Vagina (tissue), 2 donors: ENCODE results near the gene GIMAP5. TPM values are rescaled to one million over a fixed set of nuclear protein-coding genes. Genes with fewer than 3 reads are reported as not detected.

Experiments used
- DNase-seq, 2 donors: peaks; one replicate each; pipeline ENCODE4 v3.0.0-alpha.2; 2017; ENCODE audit errors: extremely low spot score in 2 of 2
- H3K27ac ChIP-seq: fragments of 200-600 bp; sonication (generic); one replicate; pipeline ENCODE4 v1.5.1; 2019
- H3K27me3 ChIP-seq: fragments of 200-600 bp; sonication (generic); one replicate; pipeline ENCODE4 v1.5.1; 2019
- H3K36me3 ChIP-seq, 2 donors: fragments of 200-600 bp; sonication (generic); one replicate each; pipeline ENCODE4 v1.5.1; 2017 to 2019
- H3K4me1 ChIP-seq: fragments of 200-600 bp; sonication (generic); one replicate; pipeline ENCODE4 v1.5.1; 2019
- H3K4me3 ChIP-seq, 2 donors: fragments of 200-600 bp; sonication (generic); 1 replicate in 1 of 2; 2 replicates in 1 of 2; pipeline ENCODE4 v1.5.1; 2016 to 2019
- H3K9me3 ChIP-seq: fragments of 200-600 bp; sonication (generic); one replicate; pipeline ENCODE4 v1.5.1; 2019
- CTCF ChIP-seq, 3 experiments: fragments of 450-650 bp in 2 of 3; fragments of 200-600 bp in 1 of 3; sonication (generic) in 1 of 3; IDR thresholded peaks; one replicate each; pipeline ENCODE4 v1.5.1; 2017 to 2019; ENCODE audit warnings: antibody characterized with exemption in 3 of 3, mild to moderate bottlenecking in 2 of 3, moderate library complexity in 2 of 3
- POLR2A ChIP-seq, 2 donors: fragments of 450-650 bp; IDR thresholded peaks; one replicate each; pipeline ENCODE4 v1.6.1; 2017; ENCODE audit warnings: antibody characterized with exemption in 2 of 2, mild to moderate bottlenecking in 2 of 2, moderate library complexity in 2 of 2
- POLR2AphosphoS5 ChIP-seq, 2 donors: sonication (generic); formaldehyde crosslinking; IDR thresholded peaks; one replicate each; pipeline ENCODE4 v1.9.0; 2017; ENCODE audit warnings: antibody characterized with exemption in 2 of 2, mild to moderate bottlenecking in 2 of 2, low read depth in 1 of 2; ENCODE audit not compliant: insufficient read depth in 1 of 2
- intact Hi-C: fragments of 100-400 bp; cut with DNase I; formaldehyde crosslinking; loops from one replicate; pipeline ENCODE4 v1.15.1; 2023
- total RNA-seq: library from RNA; depleted of rRNA; stranded (reverse); fragments of >200 nt; gene quantifications from one replicate; pipeline ENCODE4 v1.2.3, GENCODE V29; 2016

GIMAP5 gene
- total RNA-seq, 1 donor from 2014 or later: 24.1 TPM

DNA sequence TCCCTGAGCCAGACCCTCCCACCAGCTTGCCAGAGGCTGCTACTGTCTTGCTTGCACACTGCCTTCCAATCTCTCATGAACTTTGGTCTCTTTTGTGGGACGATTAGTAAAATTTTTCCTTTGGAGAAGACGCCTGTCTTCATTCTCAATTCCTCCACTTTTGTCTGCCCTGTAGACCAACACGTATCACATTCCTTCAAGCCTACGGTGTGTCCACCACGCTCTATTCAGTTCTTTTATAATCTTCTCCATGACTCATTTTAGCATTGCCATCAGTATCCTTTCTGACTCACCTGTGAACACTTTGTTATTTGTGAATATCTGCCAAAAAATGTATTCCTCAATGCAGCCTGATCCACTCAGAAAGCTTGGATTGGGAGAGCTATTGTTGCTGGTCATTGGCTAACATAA, 1.4 kb downstream of the GIMAP5 start:
- Histone ChIP-seq H3K4me3 (peak overlapping the region; percentile 42 to 45), H3K9me3 (no peaks in the 10 kb centered on the region), H3K27me3 (no peaks in the 10 kb centered on the region), H3K4me1 (no peaks in the 10 kb centered on the region), H3K27ac (peak overlapping the region; percentile 72), H3K36me3 (no peaks in the 10 kb centered on the region)
- intact Hi-C loops: no loop called here
- no peak for DNase-seq
- TF ChIP-seq POLR2AphosphoS5 (IDR thresholded peaks at IDR 0.05; ENCODE audit: insufficient read depth in 1 of 2, low read depth in 1 of 2) (no peak), POLR2A (IDR thresholded peaks at IDR 0.05) (no peak), CTCF (IDR thresholded peaks at IDR 0.05) (no peak)

DNA sequence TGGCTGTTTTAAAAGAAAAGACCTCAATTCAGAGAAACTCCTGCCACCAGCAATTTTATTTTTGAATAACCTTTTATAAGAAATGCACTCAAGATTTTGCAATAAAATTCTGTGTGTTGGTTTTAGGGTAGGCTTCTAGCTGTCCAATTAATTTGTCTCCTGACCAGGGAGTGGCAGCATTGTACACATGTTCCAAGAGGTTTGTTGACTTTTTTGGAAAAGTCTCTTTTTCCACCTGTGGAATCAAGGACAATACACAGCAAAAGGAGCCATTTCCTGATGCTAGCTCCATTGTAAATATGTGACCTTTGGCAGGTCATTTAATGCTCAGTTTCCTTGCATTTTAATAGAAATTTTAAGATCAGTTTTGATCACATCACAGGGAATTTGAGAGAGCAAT, 1.8 kb downstream of the GIMAP5 start:
- H3K9me3 ChIP-seq: no peaks in the 10 kb centered on the region
- intact Hi-C loops: no loop called here
- peak overlapping the region; percentile 8 to 42 for H3K4me3 ChIP-seq
- H3K36me3 ChIP-seq: no peaks in the 10 kb centered on the region
- H3K27me3 ChIP-seq: no peaks in the 10 kb centered on the region
- DNase-seq: no peak
- peak overlapping the region; percentile 72 for H3K27ac ChIP-seq
- H3K4me1 ChIP-seq: no peaks in the 10 kb centered on the region
- TF ChIP-seq POLR2AphosphoS5 (IDR thresholded peaks at IDR 0.05; ENCODE audit: insufficient read depth in 1 of 2, low read depth in 1 of 2): no peak
- TF ChIP-seq POLR2A (IDR thresholded peaks at IDR 0.05): no peak
- TF ChIP-seq CTCF (IDR thresholded peaks at IDR 0.05): no peak

- TF ChIP-seq POLR2A (IDR thresholded peaks at IDR 0.05): no peak
- no peak for TF ChIP-seq CTCF (IDR thresholded peaks at IDR 0.05)
- no peak for TF ChIP-seq POLR2AphosphoS5 (IDR thresholded peaks at IDR 0.05; ENCODE audit: insufficient read depth in 1 of 2, low read depth in 1 of 2)
- no peaks in the 10 kb centered on the region for H3K27me3 ChIP-seq
- no peaks in the 10 kb centered on the region for H3K9me3 ChIP-seq
- H3K27ac ChIP-seq: no peak overlapping the region
- intact Hi-C loops: no loop called here
- peak in 1 of 2 donors; percentile 75 for DNase-seq
- H3K36me3 ChIP-seq: no peaks in the 10 kb centered on the region
- H3K4me3 ChIP-seq: peak overlapping the region in 1 of 2 donors; percentile 42
- no peaks in the 10 kb centered on the region for H3K4me1 ChIP-seq
Measured at GRCh38 chr7:150740053-150740452, 2.8 kb downstream of the GIMAP5 start.

DNA sequence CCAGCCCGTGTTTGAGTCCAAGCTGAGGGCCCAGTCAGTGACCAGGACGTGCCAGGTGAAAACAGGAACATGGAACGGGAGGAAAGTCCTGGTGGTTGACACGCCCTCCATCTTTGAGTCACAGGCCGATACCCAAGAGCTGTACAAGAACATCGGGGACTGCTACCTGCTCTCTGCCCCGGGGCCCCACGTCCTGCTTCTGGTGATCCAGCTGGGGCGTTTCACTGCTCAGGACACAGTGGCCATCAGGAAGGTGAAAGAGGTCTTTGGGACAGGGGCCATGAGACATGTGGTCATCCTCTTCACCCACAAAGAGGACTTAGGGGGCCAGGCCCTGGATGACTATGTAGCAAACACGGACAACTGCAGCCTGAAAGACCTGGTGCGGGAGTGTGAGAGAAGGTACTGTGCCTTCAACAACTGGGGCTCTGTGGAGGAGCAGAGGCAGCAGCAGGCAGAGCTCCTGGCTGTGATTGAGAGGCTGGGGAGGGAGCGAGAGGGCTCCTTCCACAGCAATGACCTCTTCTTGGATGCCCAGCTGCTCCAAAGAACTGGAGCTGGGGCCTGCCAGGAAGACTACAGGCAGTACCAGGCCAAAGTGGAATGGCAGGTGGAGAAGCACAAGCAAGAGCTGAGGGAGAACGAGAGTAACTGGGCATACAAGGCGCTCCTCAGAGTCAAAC, 5.2 kb downstream of the GIMAP5 start:
- no peak overlapping the region for H3K4me3 ChIP-seq
- no peaks in the 10 kb centered on the region for H3K27me3 ChIP-seq
- intact Hi-C loops: no loop called here
- H3K36me3 ChIP-seq: no peaks in the 10 kb centered on the region
- no peaks in the 10 kb centered on the region for H3K4me1 ChIP-seq
- H3K9me3 ChIP-seq: no peaks in the 10 kb centered on the region
- TF ChIP-seq POLR2AphosphoS5 (IDR thresholded peaks at IDR 0.05; ENCODE audit: insufficient read depth in 1 of 2, low read depth in 1 of 2): no peak
- TF ChIP-seq CTCF (IDR thresholded peaks at IDR 0.05): no peak
- TF ChIP-seq POLR2A (IDR thresholded peaks at IDR 0.05): no peak
- peak overlapping the region; percentile 29 for H3K27ac ChIP-seq
- peak in 1 of 2 donors; percentile 70 for DNase-seq

DNA sequence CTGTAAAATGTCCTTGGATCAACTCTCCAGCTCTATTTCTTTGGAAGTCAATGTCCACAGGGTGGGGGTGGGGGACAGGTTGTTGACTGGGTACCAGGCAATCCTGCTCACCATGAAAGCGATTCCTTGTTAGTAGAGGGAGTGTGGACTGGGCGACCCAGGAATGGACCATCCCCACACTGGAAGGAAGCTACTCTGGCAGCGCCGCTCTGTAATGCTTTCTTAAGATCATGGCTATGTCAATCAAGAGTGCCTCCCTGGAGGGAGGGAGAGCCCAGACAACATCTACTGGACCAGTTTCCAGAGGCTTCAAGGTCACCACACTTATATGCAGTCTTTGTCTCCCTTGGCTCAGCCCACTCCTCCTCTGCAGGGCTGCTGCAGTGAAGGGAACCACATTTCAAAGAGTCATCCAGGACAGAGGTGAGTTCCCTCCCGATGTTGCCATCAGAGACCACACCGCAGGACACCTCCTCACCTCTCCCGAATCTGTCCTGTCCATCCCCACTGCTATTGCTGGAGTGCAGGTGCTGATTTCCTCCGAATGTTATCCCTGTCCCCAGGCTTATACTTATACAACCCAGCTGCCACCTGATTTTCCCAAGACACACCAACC, 6.9 kb downstream of the GIMAP5 start:
- peak in 1 of 2 donors; percentile 80 for DNase-seq
- no peaks in the 10 kb centered on the region for H3K36me3 ChIP-seq
- no peak overlapping the region for H3K27ac ChIP-seq
- H3K4me1 ChIP-seq: no peaks in the 10 kb centered on the region
- TF ChIP-seq POLR2AphosphoS5 (IDR thresholded peaks at IDR 0.05; ENCODE audit: insufficient read depth in 1 of 2, low read depth in 1 of 2): no peak
- no peak for TF ChIP-seq POLR2A (IDR thresholded peaks at IDR 0.05)
- no peak for TF ChIP-seq CTCF (IDR thresholded peaks at IDR 0.05)
- no peaks in the 10 kb centered on the region for H3K27me3 ChIP-seq
- H3K4me3 ChIP-seq: no peak overlapping the region
- no peaks in the 10 kb centered on the region for H3K9me3 ChIP-seq
- intact Hi-C loops: no loop called here
